LNCAP (cell line): ENCODE data around the gene SLC35G6.

Experiments
- TF ChIP-seq, protein P1 (sequence below): fragments of 450-650 bp; IDR thresholded peaks from 2 replicates; pipeline ENCODE4 v1.5.1; 2017; ENCODE audit warnings: mild to moderate bottlenecking

Gene SLC35G6

DNA sequence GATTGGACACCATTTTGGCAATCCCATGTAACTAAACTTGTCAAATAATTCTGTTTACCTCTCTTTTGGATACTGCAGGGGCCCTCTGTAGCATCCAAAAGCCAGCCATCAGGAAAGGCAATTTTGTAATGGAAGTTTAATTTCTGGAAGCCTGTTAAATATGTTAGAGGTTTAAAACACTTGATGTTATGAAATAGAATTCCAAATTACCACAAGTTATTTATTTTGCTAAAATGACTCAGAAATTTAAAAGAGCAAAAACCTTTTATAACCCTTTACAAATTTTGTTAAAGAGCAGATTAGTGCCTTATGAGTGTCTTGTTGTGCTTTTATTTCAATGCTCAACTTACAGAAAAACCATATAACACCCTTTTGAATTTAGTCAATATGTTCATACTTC lies 47.6 kb downstream of the SLC35G6 start:
- TF ChIP-seq, protein P1, sequence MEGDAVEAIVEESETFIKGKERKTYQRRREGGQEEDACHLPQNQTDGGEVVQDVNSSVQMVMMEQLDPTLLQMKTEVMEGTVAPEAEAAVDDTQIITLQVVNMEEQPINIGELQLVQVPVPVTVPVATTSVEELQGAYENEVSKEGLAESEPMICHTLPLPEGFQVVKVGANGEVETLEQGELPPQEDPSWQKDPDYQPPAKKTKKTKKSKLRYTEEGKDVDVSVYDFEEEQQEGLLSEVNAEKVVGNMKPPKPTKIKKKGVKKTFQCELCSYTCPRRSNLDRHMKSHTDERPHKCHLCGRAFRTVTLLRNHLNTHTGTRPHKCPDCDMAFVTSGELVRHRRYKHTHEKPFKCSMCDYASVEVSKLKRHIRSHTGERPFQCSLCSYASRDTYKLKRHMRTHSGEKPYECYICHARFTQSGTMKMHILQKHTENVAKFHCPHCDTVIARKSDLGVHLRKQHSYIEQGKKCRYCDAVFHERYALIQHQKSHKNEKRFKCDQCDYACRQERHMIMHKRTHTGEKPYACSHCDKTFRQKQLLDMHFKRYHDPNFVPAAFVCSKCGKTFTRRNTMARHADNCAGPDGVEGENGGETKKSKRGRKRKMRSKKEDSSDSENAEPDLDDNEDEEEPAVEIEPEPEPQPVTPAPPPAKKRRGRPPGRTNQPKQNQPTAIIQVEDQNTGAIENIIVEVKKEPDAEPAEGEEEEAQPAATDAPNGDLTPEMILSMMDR, result no peak

DNA sequence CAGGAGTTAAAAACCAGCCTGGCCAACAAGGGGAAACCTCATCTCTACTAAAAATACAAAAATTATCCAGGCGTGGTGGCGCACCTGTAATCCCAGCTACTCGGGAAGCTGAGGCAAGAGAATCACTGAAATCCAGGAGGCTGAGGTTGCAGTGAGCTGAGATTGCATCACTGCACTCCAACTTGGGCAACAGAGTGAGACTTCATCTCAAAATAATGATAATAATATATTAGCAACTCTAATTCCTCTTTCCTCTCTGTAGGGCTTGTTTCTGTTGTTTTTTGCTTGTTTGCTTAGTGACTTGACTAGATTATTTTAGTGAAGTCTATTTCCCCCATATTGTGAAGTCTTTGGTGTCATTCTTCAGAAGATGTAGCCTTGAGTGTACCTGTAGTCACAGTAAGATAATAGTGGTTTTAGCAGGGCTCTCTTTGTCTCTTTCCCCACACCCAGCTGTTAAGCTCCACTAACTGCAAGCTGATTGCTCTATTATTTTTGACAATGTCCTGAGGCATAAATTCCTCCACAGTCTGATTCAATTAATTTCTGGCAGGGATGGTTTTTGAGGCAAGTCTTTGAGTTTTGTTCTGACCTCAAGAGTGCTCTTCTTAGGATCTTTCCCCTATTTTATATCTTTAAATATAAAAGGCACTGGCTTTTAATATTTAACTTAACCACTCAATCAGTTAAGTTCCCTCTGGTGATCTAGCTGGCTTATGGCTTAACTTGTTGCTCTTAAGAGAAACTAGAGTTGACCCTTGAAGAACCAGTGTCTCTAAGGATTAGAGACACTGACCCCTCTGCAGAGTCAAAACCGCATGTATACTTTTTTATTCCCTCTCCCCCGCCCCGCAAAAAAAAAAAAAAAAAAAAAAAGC lies 49.0 kb downstream of the SLC35G6 start:
- TF ChIP-seq, protein P1, result no peak
